Osteocyte (in vitro differentiated cells): ENCODE results near the gene TRIP12. TPM values are rescaled to one million over a fixed set of nuclear protein-coding genes. Genes with fewer than 3 reads are reported as not detected.

Experiments used
- DNase-seq: peaks from one replicate; pipeline ENCODE4 v3.0.0; 2021; ENCODE audit warnings: mixed read lengths; ENCODE audit not compliant: unreplicated experiment; ENCODE audit errors: extremely low spot score
- H3K27ac Mint-ChIP-seq: one replicate; pipeline ENCODE4 v1.8.0; 2021; ENCODE audit warnings: mild to moderate bottlenecking, mixed read lengths; ENCODE audit not compliant: unreplicated experiment
- H3K27me3 Mint-ChIP-seq: one replicate; pipeline ENCODE4 v1.8.0; 2021; ENCODE audit warnings: mixed read lengths; ENCODE audit not compliant: unreplicated experiment
- H3K36me3 Mint-ChIP-seq: one replicate; pipeline ENCODE4 v1.8.0; 2021; ENCODE audit warnings: mixed read lengths; ENCODE audit not compliant: unreplicated experiment
- H3K4me1 Mint-ChIP-seq: one replicate; pipeline ENCODE4 v1.8.0; 2021; ENCODE audit warnings: mixed read lengths; ENCODE audit not compliant: unreplicated experiment
- H3K4me3 Mint-ChIP-seq: one replicate; pipeline ENCODE4 v1.8.0; 2021; ENCODE audit warnings: mild to moderate bottlenecking, moderate library complexity, mixed read lengths; ENCODE audit not compliant: unreplicated experiment
- H3K9me3 Mint-ChIP-seq: one replicate; pipeline ENCODE4 v1.8.0; 2021; ENCODE audit warnings: mixed read lengths; ENCODE audit not compliant: unreplicated experiment
- CTCF ChIP-seq: fragments of 200-600 bp; sonication (generic); IDR thresholded peaks from 2 replicates; pipeline ENCODE4 v1.5.0; 2021; ENCODE audit warnings: antibody characterized with exemption, mild to moderate bottlenecking, moderate library complexity
- total RNA-seq: library from RNA; stranded (reverse); gene quantifications from 2 replicates; pipeline ENCODE4 v1.2.1, GENCODE V29; 2021

TRIP12 gene
- total RNA-seq, 1 donor from 2014 or later = 272 TPM

- no peak overlapping the region for H3K4me3 Mint-ChIP-seq
- no peaks in the 10 kb centered on the region for H3K4me1 Mint-ChIP-seq
- H3K27me3 Mint-ChIP-seq = peaks cover 4% of the 10 kb centered on the region
- no peak for DNase-seq
- no peak overlapping the region for H3K27ac Mint-ChIP-seq
- no peak for TF ChIP-seq CTCF
- no peaks in the 10 kb centered on the region for H3K36me3 Mint-ChIP-seq
- peaks cover 19% of the 10 kb centered on the region for H3K9me3 Mint-ChIP-seq
These were observed 188.1 kb downstream of the TRIP12 start for GRCh38 chr2:229733611-229734245.

- H3K36me3 Mint-ChIP-seq = no peaks in the 10 kb centered on the region
- no peak overlapping the region for H3K4me3 Mint-ChIP-seq
- DNase-seq = no peak
- peaks cover 4% of the 10 kb centered on the region for H3K27me3 Mint-ChIP-seq
- peaks cover 12% of the 10 kb centered on the region for H3K9me3 Mint-ChIP-seq
- TF ChIP-seq CTCF = no peak
- no peaks in the 10 kb centered on the region for H3K4me1 Mint-ChIP-seq
- H3K27ac Mint-ChIP-seq = no peak overlapping the region
These were observed 188.9 kb downstream of the TRIP12 start for GRCh38 chr2:229732897-229733296.

- H3K36me3 Mint-ChIP-seq = no peaks in the 10 kb centered on the region
- no peak overlapping the region for H3K27ac Mint-ChIP-seq
- no peak for TF ChIP-seq CTCF
- H3K4me3 Mint-ChIP-seq = no peak overlapping the region
- peaks cover 4% of the 10 kb centered on the region for H3K27me3 Mint-ChIP-seq
- H3K4me1 Mint-ChIP-seq = no peaks in the 10 kb centered on the region
- peaks cover 2% of the 10 kb centered on the region for H3K9me3 Mint-ChIP-seq
- DNase-seq = no peak
These were observed 189.9 kb downstream of the TRIP12 start for GRCh38 chr2:229731916-229732315.

GRCh38 chr2:229731363-229731762, 190.4 kb downstream of the TRIP12 start:
- no peak overlapping the region for H3K4me3 Mint-ChIP-seq
- no peaks in the 10 kb centered on the region for H3K9me3 Mint-ChIP-seq
- TF ChIP-seq CTCF = no peak
- no peaks in the 10 kb centered on the region for H3K36me3 Mint-ChIP-seq
- no peaks in the 10 kb centered on the region for H3K4me1 Mint-ChIP-seq
- DNase-seq = no peak
- H3K27ac Mint-ChIP-seq = no peak overlapping the region
- peaks cover 4% of the 10 kb centered on the region for H3K27me3 Mint-ChIP-seq

GRCh38 chr2:229728370-229728769, 193.4 kb downstream of the TRIP12 start:
- H3K9me3 Mint-ChIP-seq = no peaks in the 10 kb centered on the region
- DNase-seq = no peak
- no peak overlapping the region for H3K4me3 Mint-ChIP-seq
- H3K4me1 Mint-ChIP-seq = no peaks in the 10 kb centered on the region
- no peaks in the 10 kb centered on the region for H3K36me3 Mint-ChIP-seq
- peaks cover 10% of the 10 kb centered on the region for H3K27me3 Mint-ChIP-seq
- no peak overlapping the region for H3K27ac Mint-ChIP-seq
- TF ChIP-seq CTCF = no peak
